SH-SY5Y (cell line): ENCODE results near the gene WWP2.

ENCODE experiments used
- GATA2 ChIP-seq: IDR thresholded peaks from 2 replicates; pipeline ENCODE4 v1.6.1; 2011; ENCODE audit warnings: mild to moderate bottlenecking, low read depth, low read length
- GATA3 ChIP-seq: IDR thresholded peaks from 2 replicates; pipeline ENCODE4 v1.6.1; 2011; ENCODE audit warnings: low read depth, mild to moderate bottlenecking, low read length, moderate library complexity

DNA sequence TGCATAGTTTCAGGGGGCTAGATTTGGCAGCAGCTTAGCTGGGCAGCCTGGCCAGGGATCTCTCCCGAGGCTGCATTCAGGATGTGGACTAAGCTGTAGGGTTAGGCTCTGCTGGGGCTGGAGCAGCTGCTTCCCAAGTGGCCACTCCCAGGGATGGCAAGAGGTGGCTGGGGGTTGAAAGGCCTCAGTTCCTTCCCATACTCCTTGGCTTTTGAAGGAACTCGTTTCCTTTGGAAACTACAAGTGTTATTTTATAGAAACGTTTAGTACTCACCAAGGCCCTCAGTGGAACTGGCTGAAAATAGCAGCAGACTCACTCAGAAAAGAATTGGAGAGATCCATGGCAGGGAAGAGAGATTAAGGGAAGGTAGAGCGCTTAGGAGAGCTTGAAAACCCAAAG is 76.4 kb downstream of the WWP2 start:
- TF ChIP-seq GATA2 (no peak), GATA3 (no peak)
